Erythroblast (primary cell): ENCODE results near the gene FIBCD1.

Source experiments
- DNase-seq, 2 experiments: peaks; one replicate each; lab custom pipeline; 2025; lab: John Stamatoyannopoulos, UW
- GATA1 ChIP-seq: IDR thresholded peaks from 2 replicates; pipeline ENCODE4 v1.6.1; 2011; ENCODE audit warnings: low read depth, mild to moderate bottlenecking, control low read depth, low read length, moderate library complexity
- POLR2A ChIP-seq: IDR thresholded peaks from 2 replicates; pipeline ENCODE4 v1.6.1; 2011; ENCODE audit warnings: mild to moderate bottlenecking, low read length

Gene FIBCD1

DNA sequence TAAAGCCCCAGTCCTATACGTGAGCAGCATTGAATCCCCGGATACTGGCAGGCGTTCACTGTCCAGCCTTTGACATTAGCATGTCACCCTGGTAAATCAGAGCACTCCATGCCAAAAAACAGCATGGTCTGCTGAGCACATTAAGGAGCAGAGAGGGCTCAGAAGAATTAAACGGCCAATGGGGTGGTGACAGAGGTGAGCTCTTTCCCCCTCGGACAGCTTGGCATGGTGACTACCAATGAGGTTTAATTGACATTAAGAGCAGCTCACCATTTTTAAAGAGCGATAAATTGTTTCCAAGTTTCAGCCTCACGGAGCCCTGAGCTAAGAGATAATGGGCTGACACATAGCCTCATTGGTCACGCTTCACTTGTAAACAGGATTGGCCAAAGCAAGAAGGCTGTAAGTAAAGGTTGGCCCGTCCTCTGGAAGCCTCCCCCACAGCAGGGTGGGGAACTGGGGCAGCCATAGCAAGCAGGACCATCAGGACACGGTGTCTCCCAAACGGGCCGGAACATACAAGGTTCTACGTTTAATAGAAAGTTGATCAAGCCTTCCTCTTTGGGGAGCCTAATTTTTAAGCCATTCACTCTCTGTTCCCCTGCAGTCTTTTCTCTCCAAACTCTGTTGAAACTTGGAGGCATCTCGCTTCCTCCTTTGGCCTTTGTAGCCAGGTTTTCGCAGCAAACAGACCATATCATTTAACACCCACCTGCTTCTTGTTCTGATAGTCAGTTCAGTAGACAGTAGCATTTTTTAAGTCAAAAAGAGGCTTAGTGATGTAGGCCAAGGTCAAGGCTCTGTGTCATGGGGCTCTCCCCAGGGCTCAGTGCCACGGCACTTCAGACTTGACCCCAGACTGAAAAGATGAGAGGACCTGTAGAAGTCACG is 68.3 kb downstream of the FIBCD1 start:
- DNase-seq, result no peak
- TF ChIP-seq GATA1 (no peak), POLR2A (no peak)

- no peak for TF ChIP-seq POLR2A
- peak; percentile 58 to 67 for DNase-seq
These were observed 69.8 kb downstream of the FIBCD1 start for GRCh38 chr9:130869250-130869649.

DNA sequence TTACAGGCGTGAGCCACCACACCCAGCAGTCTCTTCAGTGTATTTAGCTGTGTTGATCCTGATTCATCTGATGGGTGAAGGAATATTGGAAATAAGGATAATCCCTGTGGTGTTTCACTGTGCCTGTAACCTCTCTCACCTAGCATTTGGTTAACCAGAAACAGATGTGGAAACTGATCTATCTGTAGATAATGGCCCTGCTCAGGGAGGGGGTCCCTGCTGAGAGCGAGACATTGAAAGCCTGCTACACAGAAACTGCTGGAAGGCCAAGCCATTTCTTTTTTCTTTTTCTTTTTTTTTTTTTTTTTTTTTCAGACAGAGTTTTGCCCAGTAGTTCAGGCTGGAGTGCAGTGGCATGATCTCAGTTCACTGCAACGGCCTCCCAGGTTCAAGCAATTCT is 70.8 kb downstream of the FIBCD1 start:
- TF ChIP-seq GATA1, result no peak
- no peak for TF ChIP-seq POLR2A
- no peak for DNase-seq

- TF ChIP-seq GATA1 (no peak), POLR2A (no peak)
- DNase-seq, result no peak
These were observed 71.5 kb downstream of the FIBCD1 start for GRCh38 chr9:130867556-130867955.

DNA sequence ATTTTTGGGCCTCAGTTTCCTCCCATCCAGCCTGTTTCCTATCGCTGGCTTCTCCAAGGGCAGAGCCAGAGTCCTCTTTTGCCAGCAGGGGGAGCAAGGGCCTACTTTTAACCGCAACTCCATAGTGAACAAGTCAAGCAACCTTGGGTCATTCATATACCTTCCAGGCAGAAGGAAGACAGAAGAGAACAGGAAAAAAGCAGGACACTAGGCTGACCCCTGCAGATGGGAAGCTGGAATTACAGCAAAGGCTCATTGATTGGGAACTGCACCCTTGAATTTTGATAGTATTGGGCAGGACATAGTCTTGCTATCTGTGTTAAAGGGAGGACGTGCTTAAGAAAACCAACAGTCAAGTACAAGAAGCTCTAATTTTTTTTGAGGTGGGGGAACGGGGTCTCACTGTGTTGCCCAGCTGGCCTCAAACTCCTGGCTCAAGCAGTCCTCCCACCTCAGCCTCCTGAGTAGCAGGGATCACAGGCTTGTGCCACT is 72.5 kb downstream of the FIBCD1 start:
- TF ChIP-seq POLR2A (no peak), GATA1 (no peak)
- peak; percentile 74 to 82 for DNase-seq

DNA sequence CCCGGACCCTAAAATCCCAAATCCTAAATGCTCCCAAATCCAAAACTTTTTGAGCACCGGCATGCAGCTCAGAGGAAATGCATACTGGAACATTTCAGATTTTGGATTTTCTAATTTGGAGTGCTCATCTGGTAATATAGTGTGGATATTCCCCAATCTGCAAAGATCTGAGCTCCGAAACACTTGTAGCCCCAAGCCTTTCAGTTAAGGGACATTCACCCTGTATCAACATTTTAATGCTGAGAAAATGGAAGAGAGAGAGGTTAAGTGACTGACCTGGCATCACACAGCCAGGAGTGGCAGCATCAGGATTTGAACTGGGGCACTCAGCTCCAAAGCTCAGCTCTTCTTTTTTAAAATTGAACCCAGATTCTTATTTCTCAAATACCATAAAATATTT is 73.1 kb downstream of the FIBCD1 start:
- TF ChIP-seq POLR2A (no peak), GATA1 (no peak)
- no peak for DNase-seq

GRCh38 chr9:130864541-130864940 is 74.5 kb downstream of the FIBCD1 start:
- TF ChIP-seq GATA1 (no peak), POLR2A (no peak)
- no peak for DNase-seq

- DNase-seq, result no peak
- TF ChIP-seq GATA1 (no peak), POLR2A (no peak)
These were observed 76.3 kb downstream of the FIBCD1 start for GRCh38 chr9:130862747-130863146.

DNA sequence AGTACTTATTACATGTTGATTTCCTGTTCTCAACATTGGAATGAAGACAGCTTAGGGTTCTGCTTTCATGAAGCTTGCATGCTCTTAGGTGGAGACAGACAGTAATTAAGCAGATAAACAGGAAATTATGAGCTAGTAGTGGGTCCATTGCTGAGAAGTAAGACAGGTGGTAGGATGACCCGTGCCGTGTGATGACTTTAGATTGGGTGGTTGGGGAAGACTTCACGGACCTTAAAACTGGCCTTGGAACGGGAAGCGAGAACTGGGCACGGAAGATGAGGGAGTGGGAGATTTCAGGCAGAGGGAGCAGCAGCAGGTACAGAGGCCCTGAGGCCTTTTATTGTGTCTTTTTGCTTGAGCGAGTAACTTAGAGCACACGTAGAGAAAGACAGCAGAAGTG is 76.8 kb downstream of the FIBCD1 start:
- DNase-seq, result no peak
- TF ChIP-seq POLR2A, result no peak
- no peak for TF ChIP-seq GATA1

GRCh38 chr9:130861372-130862180 is 77.5 kb downstream of the FIBCD1 start:
- TF ChIP-seq GATA1 (no peak), POLR2A (no peak)
- DNase-seq, result no peak

DNA sequence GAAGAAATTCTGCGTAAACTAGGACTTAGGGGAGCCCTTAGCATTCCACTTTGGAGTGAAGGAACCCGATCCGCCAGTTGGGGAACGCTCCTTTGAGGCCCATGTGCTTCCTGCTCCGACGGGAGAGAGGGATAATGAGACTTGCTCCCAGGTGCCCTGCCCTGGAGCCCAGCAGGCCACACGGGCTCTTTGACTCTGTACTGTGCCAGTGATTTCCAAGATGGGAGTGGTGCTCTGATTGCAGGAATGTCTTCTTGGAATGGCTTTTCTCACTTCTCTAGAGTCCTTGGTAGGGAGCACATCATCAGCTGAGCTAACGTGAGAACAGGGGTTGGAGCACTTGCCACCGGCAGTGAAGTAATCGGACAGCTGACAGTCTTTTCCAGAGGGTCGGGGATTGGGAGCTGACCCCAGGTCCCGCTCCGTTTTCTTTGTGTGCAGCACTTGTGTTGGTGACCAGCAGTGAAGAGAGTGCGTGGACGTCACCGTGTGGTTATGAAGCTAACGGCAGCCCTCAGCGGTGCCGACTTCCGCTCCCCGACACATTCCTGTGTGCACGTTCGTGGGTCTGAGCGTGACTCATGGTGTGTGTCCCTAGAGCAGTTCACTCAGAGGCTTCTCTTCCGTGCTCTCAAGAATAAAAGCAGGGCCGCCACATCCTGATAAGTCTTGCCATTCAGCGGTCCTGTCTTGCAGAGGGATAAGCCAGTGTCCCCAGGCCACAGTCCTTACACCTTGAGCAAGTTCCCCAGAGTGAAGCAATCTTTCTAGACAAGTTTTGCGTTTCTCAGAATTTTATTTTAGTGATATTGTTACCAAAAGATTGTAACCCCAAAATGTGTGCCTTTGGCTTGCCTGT is 78.4 kb downstream of the FIBCD1 start:
- no peak for DNase-seq

GRCh38 chr9:130858739-130859705 is 80.0 kb downstream of the FIBCD1 start:
- DNase-seq, result no peak
- no peak for TF ChIP-seq GATA1
- no peak for TF ChIP-seq POLR2A

More for the DNA sequence above, 78.4 kb downstream of the FIBCD1 start:
- TF ChIP-seq POLR2A (no peak), GATA1 (no peak)
